GM23248 (cell line): ENCODE results near the gene C9orf152.

Experiments
- EZH2 ChIP-seq: fragments of 200-600 bp; sonication (generic); IDR thresholded peaks from 2 replicates; pipeline ENCODE4 v1.6.1; 2018; ENCODE audit warnings: antibody characterized with exemption, mild to moderate bottlenecking; ENCODE audit not compliant: insufficient read depth, poor library complexity, severe bottlenecking
- EZH2phosphoT487 ChIP-seq: fragments of 200-600 bp; sonication (generic); IDR thresholded peaks from 2 replicates; pipeline ENCODE4 v1.6.1; 2018; ENCODE audit warnings: antibody characterized with exemption, moderate library complexity, mild to moderate bottlenecking, low read depth; ENCODE audit not compliant: insufficient read depth

GRCh38 chr9:110254500-110254899 is 46.5 kb upstream of the C9orf152 start:
- TF ChIP-seq EZH2 (no peak), EZH2phosphoT487 (no peak)
